Activated T-helper 9 cell treated with anti-CD3 and anti-CD28 coated beads, Interleukin-2, amount 50 U/mL, for 16 hours (primary cell): ENCODE data around the gene MYCN.

ENCODE experiments used
- DNase-seq: peaks from one replicate; pipeline ENCODE4 v3.0.0-alpha.2; 2020; ENCODE audit warnings: low read depth

The MYCN gene

DNA sequence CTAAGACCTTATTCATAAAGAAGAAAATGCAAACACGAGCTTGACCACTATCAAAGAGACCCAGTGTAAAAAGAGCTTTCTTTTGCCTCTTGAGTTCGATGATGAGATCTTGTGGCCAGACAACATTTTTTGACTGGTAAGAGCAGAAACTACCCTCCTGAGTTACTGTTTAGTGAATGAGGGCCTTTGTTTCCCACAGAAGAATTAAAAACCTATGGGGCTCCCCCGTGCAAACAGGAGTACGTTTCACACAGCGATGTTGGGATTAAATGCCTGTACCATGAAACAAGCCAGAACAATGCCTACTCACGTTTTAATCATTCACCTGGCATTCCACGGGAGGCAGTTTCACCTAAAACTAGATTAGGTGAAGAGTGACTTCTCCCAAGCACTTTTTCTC lies 36.0 kb downstream of the MYCN start:
- no peak for DNase-seq

DNA sequence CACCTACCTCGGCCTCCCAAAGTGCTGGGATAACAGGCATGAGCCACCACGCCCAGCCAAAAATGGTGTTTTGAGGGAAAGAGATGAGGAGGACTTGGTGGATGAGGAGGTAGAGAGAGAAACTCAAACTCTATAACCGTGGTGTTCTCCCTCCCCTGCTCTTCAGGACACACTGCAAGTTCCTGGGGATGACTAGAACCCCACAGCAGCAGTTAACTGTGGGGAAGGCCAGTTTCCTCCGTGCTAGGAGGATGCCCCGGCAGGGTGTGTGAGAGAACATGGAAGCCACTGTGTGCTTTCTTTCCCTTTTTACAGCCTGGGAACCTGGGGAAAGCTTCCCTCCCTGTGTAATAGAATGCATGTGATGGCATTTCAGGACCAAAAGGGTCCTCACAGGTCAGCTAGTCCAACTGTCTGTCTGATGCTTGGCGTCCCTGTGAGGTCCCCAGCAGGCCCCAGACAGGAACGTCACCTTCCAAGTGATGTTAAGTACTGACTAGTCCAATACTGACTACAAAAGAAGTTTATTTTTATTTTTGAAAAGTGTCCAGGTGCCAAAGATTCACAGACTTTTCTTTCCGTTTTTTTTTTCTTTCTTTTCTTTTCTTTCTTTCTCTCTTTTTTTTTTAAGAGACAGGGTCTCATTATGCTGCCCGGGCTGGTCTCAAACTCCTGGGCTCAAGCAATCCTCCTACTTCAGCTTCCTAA lies 38.9 kb downstream of the MYCN start:
- no peak for DNase-seq

DNA sequence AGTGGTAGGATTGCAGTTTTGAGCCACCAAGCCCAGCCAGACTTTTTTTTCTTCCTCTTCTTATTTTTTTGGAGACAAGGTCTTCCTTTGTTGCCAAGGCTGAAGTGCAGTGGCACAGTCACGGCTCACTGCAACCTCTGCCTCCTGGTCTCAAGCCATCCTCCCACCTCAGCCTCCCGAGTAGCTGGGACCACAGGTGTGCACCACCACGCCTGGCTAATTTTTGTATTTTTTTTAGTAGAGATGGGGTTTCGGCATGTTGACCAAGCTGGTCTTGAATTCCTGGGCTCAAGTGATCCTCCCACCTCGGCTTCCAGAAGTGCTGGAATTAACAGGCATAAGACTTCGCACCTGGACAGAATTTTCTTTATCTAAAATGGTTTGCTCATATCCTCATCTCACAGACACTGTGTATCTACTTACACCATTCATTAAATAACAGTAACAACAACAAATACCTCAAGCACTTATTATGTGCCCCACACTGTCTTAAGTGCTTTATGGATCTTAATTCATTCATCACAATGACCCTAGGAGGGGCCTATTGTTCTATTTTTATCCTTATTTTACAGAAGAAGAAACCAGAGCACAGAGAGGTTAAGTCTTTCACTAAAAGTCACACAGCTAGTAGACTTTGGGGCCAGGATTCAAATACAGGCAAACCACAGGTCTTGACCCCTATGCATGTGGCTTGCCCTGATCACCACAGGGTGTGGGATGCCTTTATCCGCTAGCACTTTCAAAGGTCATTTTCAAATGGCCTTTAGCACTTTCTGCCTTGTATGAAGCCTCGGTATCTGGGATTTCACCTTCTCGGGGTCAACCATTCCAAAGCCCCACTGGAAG lies 39.6 kb downstream of the MYCN start:
- DNase-seq: no peak

DNA sequence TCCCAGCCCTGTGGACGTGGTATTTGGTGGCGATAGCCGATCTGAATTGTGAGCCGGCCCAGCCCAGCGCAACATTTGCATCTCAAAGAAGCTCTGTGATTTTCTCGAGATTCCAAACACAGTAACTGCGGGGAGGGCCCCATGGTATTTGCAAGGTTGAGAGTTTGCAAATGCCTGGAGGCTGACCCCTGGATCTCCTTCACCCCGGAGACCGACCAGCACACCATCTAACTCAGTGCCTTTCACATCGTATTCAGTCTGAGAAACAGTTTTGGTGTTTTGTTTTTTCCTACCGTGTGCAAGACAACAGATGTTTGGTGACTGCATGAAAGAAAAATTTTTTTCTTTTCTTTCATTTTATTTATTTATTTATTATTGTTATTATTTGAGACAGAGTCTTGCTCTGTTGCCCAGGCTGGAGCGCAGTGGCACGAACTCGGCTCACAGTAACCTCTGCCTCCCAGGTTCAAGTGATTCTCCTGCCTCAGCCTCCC lies 40.3 kb downstream of the MYCN start:
- no peak for DNase-seq

DNA sequence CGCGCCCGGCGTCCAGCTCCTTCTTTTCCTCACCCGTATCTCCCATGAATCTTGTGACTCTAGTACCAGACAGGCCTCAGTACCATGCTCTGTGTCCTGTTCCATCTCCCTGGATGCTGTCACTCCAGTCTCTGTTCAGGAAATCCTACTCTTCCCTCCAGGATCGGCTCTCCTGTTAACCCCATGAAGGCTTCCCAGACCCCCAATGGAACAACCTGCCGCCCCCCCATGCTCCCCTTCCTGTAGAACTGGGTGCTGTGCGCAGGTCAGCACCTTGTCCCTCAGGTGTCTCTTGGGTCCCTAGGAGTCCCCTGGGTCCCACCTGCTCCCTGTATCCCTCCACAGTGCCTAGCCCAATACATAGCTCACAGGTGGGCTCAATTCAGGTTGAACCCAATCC lies 41.3 kb downstream of the MYCN start:
- DNase-seq: no peak

DNA sequence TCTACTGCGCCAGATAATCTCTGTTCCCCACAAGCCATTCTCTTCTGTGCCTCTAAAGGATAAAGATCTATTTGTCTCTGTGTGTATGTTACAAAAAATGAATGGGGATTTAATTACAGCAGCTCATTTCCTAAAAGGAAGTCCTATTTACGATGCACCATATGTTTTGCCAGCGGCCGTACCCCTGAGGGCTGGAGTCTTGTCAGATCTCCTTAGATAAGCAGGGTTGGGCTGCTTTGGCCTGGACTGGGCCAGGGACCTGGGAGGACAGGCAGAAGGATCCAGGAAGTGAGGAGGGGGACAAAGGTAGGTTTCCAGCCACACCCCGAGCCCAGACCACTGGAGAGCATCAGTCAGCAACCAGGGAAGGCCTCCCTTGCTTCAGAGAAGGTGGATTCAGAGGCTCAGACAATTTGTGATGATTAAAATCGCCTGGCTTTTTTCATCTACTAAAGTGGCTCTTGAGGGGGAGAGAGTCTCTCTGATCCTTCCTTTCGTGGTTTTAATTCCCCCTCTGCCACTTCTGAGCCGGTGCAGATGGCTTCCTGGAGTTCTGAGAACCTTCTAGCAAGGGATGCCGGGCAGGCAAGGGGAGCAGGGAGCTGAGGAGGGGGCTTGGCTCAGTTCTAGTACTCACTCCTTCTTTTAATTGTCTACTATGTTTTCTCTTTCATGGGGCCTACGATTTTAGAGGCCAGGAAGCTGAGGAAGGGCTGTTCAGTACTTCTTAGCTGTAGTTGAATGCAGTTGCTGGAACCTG lies 42.1 kb downstream of the MYCN start:
- no peak for DNase-seq

DNA sequence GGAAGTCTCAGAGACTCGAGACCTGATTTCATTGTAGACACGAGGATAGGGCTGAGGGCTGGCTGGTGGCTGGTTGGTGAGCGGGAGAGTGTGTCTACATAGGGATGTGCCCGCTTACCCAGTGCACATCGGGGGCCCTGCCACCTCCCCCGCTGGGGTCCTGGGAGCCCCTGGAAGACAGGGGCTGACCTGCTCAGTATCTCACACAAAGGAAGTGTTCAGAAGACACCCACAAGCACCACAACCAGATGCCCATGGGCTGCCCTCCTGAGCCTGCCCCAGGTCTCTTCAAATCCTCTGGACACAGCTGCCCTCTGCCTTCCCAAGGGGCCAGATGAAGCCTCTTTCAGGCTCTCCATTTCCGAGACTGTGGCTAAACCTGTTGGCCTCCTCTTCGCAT lies 43.1 kb downstream of the MYCN start:
- DNase-seq: no peak

DNA sequence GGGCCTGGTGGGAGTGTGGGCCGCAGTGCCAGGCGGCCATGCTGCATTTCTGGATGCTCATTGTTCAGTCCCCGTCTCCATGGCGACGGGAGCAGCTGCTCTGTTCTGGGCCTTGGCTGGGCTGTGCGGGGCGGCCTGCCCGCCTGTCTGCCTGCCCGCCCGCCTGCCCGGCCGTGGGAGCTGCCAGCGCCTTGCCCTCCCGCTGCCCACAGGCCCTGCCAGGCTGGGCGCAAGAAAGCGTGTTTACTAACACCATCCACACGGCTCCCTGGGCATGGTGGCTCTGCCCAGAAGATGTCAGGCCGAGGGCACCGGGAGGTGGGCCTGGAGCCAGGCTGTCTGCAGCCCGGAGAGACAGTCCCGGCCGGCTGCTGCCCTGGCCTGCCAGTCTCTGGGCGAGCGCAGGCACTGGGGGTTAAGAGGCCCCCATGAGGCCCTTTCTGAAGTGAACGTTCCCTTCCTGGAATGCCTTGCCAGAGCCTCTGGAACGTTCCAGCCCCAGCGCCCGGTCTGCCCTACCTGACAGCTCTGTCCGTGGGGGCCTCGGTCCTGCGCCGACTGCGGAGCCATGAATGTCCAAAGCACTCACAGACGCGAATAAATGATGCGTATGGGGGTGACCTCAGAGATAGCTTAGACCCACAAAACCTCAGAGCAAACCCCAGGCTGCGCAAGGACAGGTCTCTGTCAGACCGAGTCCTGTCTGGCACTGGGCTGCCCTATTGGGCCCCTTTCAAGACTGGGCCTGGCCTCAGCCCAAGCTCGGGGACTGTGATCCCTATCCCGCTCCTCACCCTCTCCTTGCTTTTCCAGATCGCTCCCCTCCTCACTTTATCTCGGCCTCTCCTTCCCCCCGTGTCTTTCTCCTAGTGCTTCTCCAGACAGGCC lies 44.3 kb downstream of the MYCN start:
- DNase-seq: no peak

DNA sequence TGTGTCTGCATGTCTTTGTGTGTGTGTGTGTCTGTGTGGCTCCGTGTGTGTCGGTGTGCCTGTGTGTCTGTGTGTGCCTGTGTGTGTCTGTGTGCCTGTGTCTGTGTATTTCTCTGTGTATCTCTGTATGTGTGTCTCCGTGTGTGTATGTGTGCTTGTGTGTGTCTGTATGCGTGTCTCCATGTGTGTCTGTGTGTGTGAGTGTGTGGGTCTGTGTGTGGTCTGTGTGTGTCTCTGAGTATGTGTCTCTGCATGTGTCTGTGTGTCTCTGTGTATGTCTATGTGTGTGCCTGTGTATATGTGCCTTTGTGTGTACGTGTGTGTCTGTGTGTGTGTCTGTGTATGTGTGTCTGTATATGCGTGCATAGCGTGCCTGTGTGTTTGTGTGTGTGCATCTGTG lies 45.2 kb downstream of the MYCN start:
- DNase-seq: no peak

DNA sequence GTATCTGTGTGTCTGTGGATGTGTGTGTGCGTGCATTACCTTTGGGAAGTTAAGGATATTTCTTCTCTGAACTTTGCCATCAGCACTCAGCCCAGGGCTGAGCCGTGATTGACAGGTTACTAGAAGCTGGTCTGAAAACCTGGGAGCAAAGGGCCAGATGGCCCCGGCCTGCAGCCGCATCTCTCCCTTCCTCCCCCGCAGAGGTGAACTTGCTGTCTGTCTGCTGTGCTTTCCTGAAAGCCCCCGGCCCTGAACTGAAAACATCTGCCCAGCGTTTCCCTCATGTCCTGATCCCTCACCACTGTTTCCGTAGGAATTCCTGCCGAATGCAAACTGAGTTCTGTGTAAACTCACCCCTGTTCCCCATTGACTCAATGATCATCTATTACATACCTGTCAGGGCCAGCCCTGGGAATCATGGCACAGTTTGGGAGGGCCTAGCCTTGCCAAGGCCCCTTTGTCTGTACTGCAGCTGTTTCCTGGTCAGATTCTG lies 45.8 kb downstream of the MYCN start:
- no peak for DNase-seq

DNA sequence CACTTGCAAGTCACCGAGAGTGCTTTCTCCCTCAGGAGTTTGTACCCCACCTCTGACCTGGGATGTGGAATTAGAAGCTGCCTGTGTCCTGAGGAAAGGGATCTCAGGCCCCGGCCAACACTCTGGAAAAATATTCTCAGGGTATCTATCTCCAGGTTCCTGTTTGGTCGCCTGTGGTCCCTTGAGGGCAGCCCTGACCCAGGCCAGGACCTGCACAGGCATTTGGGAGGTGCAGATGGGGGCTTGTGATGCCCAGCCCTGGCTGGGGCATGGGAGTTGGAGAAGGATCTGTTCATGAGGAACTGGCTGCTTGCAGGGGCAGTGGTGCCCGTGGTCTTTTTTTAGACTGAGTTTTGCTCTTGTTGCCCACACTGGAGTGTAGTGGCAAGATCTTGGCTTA lies 46.3 kb downstream of the MYCN start:
- DNase-seq: no peak

DNA sequence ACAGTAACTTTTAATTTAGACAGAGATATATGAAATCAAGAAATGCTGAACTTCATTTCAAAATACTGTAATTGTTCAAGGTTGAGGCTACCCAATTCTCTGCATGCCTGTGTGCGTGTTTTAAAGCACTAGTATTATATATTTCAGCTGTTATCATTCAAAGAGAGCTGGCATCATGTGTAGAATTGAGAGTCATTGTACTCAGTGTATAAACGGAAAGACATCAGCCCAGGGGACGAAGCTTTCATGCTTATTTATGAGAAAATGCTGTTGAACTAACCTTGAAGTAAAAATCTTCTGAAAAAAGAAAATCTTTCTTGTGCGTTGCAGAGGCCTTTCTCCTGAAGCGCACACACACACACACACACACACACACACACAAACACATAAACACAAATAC lies 48.4 kb downstream of the MYCN start:
- DNase-seq: no peak

DNA sequence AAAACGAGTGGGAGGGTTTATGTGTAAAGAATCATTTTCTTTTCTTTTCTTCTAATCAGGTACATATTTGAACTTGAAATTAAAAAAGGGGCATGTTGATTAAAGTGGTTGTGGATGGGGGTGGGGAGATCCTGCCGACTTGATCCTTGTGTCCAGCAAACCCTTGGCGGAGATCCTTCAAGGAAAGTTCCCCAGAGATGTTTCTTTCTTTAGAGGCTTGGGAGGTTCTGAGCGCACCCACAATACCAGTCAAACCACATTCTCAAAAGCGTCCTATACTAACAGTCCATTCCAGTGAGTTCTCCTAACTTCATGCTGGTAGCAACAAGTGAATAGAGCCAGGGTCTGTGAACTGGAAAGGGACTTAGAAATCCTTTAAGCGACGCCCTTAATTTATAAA lies 49.2 kb downstream of the MYCN start:
- no peak for DNase-seq

DNA sequence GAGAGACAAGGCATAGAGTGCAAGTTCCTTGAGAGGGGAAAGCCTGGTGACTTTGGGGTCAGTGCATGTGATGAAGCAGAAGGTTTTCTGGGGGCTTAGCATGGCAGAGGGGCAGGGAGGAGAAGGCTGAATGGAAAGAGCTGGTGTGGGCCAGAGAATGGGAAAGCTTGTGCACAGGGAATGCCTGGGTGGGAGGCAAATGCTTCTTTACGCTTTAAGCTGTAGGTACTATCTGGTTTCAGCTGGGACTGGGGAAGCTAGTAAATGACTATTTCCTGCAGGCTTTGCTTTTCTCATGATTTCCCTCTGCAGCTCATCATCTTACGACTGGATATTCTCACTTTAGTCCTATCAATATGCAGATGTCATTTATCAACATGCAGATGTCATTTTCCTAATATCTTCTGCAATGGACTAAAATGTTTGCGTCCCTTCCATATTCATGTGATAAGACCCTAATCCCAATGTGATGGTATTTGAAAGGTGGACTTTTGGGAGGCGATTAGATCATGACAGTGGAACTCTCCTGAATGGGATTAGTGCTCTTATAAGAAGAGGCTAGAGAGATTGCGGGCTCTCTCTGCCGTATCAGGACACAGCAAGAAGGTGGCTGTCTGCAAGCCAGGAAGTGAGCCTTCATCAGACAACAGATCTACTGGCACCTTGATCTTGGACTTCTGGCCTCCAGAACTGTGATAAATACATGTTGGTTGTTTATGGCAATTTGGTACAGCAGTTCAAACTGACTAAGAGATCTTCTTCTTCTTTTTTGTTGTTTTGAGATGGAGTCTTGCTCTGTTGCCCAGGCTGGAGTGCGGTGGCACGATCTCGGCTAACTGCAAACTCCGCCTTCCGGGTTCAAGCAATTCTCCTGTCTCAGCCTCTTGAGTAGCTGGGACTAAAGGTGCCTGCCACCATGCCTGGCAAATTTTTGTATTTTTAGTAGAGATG lies 50.1 kb downstream of the MYCN start:
- no peak for DNase-seq

DNA sequence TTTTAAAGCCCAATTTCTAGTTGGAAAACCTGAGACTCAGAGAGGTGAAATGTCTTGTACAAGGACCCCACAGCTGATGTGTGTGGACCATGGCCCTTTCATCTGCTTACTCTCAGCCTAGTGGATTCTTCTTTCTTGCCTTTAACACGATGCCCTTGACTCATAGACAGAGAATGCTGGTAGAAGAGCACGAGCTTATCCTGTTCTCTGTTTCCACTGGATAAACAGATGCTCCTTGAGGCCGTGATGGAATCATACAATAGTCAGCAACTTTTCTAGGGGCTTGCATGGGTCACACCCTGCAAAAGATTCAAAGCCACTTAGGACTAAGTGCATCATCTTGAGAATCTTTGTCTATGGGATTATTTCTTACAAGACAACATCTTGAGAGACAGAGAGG lies 50.9 kb downstream of the MYCN start:
- no peak for DNase-seq

DNA sequence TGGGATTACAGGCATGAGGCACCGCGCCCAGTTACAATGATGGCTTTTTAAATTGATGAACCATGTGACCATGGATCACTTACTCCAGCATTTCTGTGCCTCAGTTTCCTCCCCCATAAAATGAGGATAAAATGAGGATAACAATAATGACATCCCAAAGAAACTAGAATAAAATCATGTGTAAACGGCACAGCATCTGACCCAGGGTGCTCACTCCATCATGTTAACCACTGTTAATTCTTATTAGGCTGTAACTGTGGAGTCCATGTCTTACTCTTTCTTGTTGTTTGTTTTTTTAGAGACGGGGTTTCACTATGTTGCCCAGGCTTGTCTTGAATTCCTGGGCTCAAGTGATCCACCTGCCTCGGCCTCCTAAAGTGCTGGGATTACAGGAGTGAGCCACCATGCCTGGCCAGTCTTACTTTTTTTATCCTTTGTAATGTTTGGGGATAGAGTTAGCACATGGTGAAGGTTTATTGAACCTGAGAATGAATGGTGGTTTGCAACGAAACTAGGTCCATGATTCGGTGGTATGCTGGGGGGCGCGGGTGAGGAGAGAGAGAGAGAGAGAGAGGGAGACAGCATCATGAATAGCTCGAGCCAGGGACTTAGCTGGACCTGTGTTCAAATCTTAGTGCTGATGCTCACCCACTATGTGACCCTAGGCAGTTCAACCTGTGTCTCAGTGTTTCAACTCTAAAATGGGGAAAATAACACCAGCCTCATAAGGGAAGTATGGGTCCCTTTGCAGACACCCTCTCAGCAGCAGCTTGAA lies 52.3 kb downstream of the MYCN start:
- DNase-seq: no peak

DNA sequence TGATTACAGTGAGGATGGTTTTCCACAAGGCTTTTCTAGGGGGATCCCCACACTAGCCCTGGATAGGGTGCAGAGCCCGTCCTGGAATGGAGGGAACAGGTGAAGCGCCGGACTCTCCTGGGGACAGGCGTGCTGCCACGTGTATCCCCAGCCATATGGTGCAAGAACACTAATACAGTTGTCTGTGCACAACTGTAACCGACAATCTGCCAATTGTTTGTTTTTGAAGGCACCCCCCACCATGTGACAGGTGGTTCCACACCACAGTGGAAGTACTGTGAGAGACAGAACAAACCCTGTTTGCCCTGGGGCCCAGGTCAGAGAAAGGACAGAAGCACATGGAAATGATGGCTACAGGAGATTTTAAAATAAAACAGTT lies 52.9 kb downstream of the MYCN start:
- DNase-seq: no peak

DNA sequence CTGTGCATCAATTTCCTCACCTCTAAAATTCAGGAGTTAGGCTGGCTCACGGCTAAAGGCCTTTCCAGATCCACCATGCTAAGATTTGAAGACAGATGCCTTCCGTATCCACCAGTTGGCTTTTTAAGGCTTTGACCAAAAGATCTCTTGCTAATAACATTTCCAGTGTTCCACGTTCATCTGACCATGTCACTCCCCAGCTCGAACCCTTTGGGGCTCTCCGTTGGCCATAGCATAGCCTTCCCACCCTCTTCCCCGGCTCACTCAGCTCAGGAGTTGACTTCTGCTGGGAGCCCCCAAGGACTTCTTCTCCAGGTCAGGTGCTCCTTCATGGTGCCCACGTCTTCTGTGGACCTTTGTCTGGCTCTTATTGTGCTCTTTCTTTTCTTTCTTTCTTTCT lies 53.3 kb downstream of the MYCN start:
- DNase-seq: no peak

DNA sequence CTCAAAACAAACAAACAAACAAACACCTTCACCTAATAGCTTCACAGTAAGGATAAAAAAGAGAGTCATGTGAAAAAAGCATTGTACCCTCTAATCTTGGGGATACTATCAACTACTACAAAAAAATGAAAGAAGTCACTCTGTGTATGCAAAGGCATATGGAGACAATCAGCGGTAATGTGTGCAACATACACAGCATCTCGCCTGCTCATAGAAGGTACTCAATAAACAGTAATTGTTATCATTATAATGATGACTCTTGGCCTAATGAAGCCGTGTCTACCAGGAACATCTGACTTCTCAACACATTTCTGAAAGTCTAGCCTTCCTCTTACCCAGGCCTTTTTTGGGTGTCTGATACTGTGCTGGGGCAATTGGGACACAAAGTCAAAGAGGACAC lies 55.3 kb downstream of the MYCN start:
- no peak for DNase-seq
